ENCODE results near the gene CLMP. TPM values are rescaled to one million over a fixed set of nuclear protein-coding genes. Genes with fewer than 3 reads are reported as not detected.

The CLMP gene
- total and polyA plus RNA-seq, 9 of the 15 experiments (the other 6 are each of a cell fraction or from before 2014, with no cell fraction given): 0.02 to 0.15 (median 0.03) TPM; not detected in 6

GRCh38 chr11:123061403-123062157, 133.5 kb downstream of the CLMP start, which contains the start of gene HSPA8 (continued):
- peak; percentile 90 for TF ChIP-seq KDM5B (IDR thresholded peaks at IDR 0.05; ENCODE audit: insufficient replicate concordance, low read depth, low read length)
- no peak for TF ChIP-seq GABPB2 (CRISPR knock-in tag; conservative IDR thresholded peaks at IDR 0.05)
- peak; percentile 19 for TF ChIP-seq RBBP5 (IDR thresholded peaks at IDR 0.05; ENCODE audit: borderline replicate concordance, insufficient read depth, low read length, poor library complexity, severe bottlenecking)
- no peak for TF ChIP-seq PHF21A (IDR thresholded peaks at IDR 0.05; ENCODE audit: borderline replicate concordance, low read depth)
- peak; percentile 85 for TF ChIP-seq PRPF4 (IDR thresholded peaks at IDR 0.05; ENCODE audit: insufficient read depth, low read depth, low read length, poor library complexity, severe bottlenecking)
- TF ChIP-seq MYC (IDR thresholded peaks at IDR 0.05; ENCODE audit: low read depth, low read length): no peak; the same call in 1 of the 2 replicates
- peak; percentile 81; the same call in 1 of the 2 replicates for TF ChIP-seq MYC (CRISPR knock-in tag; IDR thresholded peaks at IDR 0.05; ENCODE audit: borderline replicate concordance, low read depth)
- TF ChIP-seq IRF1 (CRISPR knock-in tag; IDR thresholded peaks at IDR 0.05; ENCODE audit: borderline replicate concordance): no peak
- no peak for TF ChIP-seq POLR3A (IDR thresholded peaks at IDR 0.05; ENCODE audit: borderline replicate concordance, extremely low read depth, insufficient read depth, insufficient read length)
- 0 out of 2 replicates have a peak, but pooled peaks have one; percentile 24 for TF ChIP-seq ZNF830 (CRISPR knock-in tag; IDR thresholded peaks at IDR 0.05)
- TF ChIP-seq CEBPG (CRISPR knock-in tag; IDR thresholded peaks at IDR 0.05): no peak
- peak in 1 of 2 experiments; percentile 33; a peak in 1 of 4 replicates for TF ChIP-seq CEBPG (tag; conservative IDR thresholded peaks at IDR 0.05 in 1 of 2, IDR thresholded peaks at IDR 0.05 in 1 of 2)
- peak; percentile 97 for TF ChIP-seq GTF2F1 (IDR thresholded peaks at IDR 0.05; ENCODE audit: low read depth, low read length)
- TF ChIP-seq EHMT2 (IDR thresholded peaks at IDR 0.05): no peak
- no peak for TF ChIP-seq NUFIP1 (IDR thresholded peaks at IDR 0.05; ENCODE audit: partially characterized antibody)
- TF ChIP-seq RFX5 (IDR thresholded peaks at IDR 0.05; ENCODE audit: low read depth, low read length): peak; percentile 25; the same call in 1 of the 2 replicates
- no peak for TF ChIP-seq ZBTB2 (IDR thresholded peaks at IDR 0.05)
- TF ChIP-seq CREM (IDR thresholded peaks at IDR 0.05; ENCODE audit: low read depth): no peak
- TF ChIP-seq ZBTB12 (CRISPR knock-in tag; IDR thresholded peaks at IDR 0.05): no peak
- TF ChIP-seq TFAP4 (CRISPR knock-in tag; IDR thresholded peaks at IDR 0.05; ENCODE audit: borderline replicate concordance): no peak
- TF ChIP-seq CREB3 (tag; conservative IDR thresholded peaks at IDR 0.05; ENCODE audit: low read depth): no peak
- peak; percentile 96 for TF ChIP-seq RBFOX2 (IDR thresholded peaks at IDR 0.05; ENCODE audit: low read depth, low read length)

Measured in K562 (cell line).